ENCODE data around the gene AFF2.
"Not testable (repeated sequence)": the region's sequence is repeated elsewhere in the genome, so short reads cannot be mapped to it uniquely, and the experiment has no call there.

AFF2 gene

GRCh38 chrX:148904421-148905111 is 404.1 kb downstream of the AFF2 start:
- no peak for DNase-seq (ENCODE audit: low read depth)
- TF ChIP-seq CTCF (IDR thresholded peaks at IDR 0.05; ENCODE audit: control insufficient read depth, insufficient read depth, low read depth, low read length, missing control alignments): no peak
- H3K4me3 ChIP-seq (ENCODE audit: control insufficient read depth, low read depth, low read length): no peak overlapping the region

GRCh38 chrX:148905400-148905799 is 405.0 kb downstream of the AFF2 start:
- DNase-seq (ENCODE audit: low read depth): no peak
- no peak for TF ChIP-seq CTCF (IDR thresholded peaks at IDR 0.05; ENCODE audit: control insufficient read depth, insufficient read depth, low read depth, low read length, missing control alignments)
- H3K4me3 ChIP-seq (ENCODE audit: control insufficient read depth, low read depth, low read length): no peak overlapping the region

DNA sequence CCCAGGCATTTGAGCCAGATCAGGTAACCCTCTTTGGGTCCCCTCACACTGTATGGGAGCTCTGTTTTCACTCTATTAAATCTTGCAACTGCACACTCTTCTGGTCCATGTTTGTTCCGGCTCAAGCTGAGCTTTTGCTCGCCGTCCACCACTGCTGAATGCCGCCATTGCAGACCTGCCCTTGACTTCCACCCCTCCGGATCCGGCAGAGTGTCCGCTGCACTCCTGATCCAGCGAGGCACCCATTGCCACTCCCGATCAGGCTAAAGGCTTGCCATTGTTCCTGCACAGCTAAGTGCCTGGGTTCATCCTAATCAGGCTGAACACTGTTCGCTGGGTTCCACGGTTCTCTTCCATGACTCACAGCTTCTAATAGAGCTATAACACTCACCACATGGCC is 406.2 kb downstream of the AFF2 start:
- not testable (repeated sequence) for H3K4me3 ChIP-seq (ENCODE audit: control insufficient read depth, low read depth, low read length); DNase-seq (ENCODE audit: low read depth)

DNA sequence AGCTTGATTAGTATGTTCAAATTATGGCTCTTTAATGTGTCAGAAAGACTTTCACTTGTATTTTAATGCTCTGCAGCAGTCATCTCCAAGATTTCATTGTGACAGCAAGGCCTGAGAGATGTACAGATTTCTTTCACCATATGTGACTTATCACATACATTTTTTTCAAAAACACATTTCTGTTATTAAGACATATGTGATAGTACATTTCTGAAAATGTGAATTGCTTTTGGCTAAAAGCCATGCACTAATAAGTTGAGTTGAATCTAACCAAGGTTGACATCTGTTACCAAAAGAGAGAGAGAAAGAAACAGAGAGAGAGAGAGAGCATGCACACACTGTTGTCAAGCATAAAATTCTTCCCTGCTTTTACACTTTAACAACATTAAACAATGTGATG is 409.3 kb downstream of the AFF2 start:
- no peak overlapping the region for H3K4me3 ChIP-seq (ENCODE audit: control insufficient read depth, low read depth, low read length)
- DNase-seq (ENCODE audit: low read depth): no peak
- TF ChIP-seq CTCF (IDR thresholded peaks at IDR 0.05; ENCODE audit: control insufficient read depth, insufficient read depth, low read depth, low read length, missing control alignments): no peak

DNA sequence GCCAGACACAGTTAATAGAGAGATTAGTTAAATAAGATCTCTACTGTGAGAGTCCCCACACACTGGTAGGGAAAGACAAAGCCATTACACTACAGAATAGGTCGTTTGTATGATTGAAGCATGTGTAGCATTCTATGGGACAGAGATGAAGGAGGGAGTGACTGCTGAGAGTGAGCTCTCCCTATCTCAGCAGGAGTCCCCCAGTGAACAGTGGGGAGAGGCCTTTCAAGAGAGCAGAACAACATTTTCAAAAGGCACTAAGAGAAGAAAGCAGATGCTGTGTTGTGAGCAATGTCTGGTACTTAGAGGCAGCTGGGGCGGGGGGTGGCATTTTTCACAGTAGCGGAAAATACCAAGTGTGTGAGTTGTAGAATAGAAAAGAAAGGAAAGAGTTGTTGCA is 413.6 kb downstream of the AFF2 start:
- DNase-seq (ENCODE audit: low read depth): no peak
- no peak for TF ChIP-seq CTCF (IDR thresholded peaks at IDR 0.05; ENCODE audit: control insufficient read depth, insufficient read depth, low read depth, low read length, missing control alignments)

DNA sequence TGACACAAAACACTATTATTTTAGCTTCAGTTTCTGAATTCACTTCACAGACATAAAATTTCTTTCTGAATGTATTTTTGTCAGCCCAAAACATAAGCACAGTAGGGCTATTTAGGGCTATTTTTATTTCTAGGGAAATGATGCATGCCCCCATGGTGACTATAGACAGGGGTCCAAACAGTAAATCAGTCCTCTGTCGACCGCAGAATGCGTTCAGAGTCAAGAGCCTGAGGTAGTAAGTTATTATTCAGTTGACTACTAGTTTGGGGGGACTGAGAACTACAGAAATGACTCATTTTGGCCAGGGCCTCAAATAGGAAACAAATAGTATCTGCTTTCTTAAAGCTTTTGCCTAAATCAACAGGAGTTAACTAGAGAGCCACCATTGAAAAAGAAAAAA is 414.4 kb downstream of the AFF2 start:
- no peak for TF ChIP-seq CTCF (IDR thresholded peaks at IDR 0.05; ENCODE audit: control insufficient read depth, insufficient read depth, low read depth, low read length, missing control alignments)
- no peak overlapping the region for H3K4me3 ChIP-seq (ENCODE audit: control insufficient read depth, low read depth, low read length)

More for the DNA sequence above, 413.6 kb downstream of the AFF2 start:
- no peak overlapping the region for H3K4me3 ChIP-seq (ENCODE audit: control insufficient read depth, low read depth, low read length)

DNA sequence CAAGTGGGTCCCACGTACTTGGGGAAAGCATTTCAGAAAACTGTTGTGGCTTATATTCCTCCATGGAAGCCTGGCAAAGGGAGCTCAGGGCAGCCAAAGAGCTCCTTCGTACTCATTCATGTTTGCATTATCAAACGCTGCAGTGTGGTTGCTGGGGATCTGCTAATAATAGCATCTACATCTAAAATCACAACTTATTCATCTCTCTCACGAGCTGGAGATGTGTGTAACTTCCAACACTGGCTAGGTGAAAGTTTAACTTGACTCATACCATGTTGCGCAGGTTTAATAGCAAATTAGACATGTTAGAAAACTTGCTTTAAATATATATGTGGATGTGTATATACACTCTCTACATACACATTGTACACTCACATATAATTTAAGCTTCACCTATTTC is 415.1 kb downstream of the AFF2 start:
- H3K4me3 ChIP-seq (ENCODE audit: control insufficient read depth, low read depth, low read length): no peak overlapping the region
- DNase-seq (ENCODE audit: low read depth): no peak
- TF ChIP-seq CTCF (IDR thresholded peaks at IDR 0.05; ENCODE audit: control insufficient read depth, insufficient read depth, low read depth, low read length, missing control alignments): no peak

More for the DNA sequence above, 414.4 kb downstream of the AFF2 start:
- DNase-seq (ENCODE audit: low read depth): no peak
